Measurements from ENCODE around the gene DNAH5.

GRCh38 chr5:13860146-13860545 is 84.3 kb downstream of the DNAH5 start:
- no peak for TF ChIP-seq CTCF (IDR thresholded peaks at IDR 0.05)
- TF ChIP-seq POLR2A (IDR thresholded peaks at IDR 0.05) = no peak
- no peak for TF ChIP-seq POLR2AphosphoS5 (IDR thresholded peaks at IDR 0.05)
- no peak for TF ChIP-seq EP300 (IDR thresholded peaks at IDR 0.05)
